Measurements from ENCODE around the gene CCDC136. TPM values are rescaled to one million over a fixed set of nuclear protein-coding genes. Genes with fewer than 3 reads are reported as not detected.

CCDC136 gene
- polyA plus RNA-seq, 1 donor (not counting 4 experiments of a cell fraction or from before 2014, with no cell fraction given), result 1.6 TPM

DNA sequence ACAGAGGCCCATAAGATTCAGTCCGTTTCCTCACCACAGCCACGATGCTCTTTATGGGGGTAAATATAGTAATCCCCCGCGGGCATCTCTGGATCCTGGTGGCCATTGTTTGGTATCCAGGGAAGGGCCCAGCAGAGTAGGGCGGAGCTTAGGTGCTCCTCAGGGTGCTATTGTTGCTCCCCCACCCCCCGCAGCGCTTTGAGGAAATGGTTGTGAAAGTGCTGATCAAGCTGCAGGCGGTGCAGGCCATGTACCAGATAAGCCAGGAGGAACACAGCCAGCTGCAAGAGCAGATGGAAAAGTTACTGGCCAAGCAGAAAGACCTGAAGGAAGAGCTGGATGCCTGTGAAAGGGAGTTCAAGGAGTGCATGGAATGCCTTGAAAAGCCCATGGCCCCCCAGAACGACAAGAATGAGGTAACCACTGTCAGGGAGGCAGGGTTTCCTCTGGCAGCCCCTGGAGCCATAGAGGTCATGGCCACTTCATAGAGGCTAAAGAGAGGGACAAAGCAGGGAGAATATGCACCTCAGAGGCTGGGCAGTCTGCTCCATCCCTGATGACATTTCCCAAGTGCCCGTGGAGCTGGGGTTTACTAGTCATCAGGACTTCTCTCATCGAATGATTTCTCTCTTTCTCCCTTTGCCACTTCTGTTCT is 20.9 kb downstream of the CCDC136 start:
- Histone ChIP-seq H3K9me3 (ENCODE audit: control insufficient read depth, low read depth, low read length) (no peaks in the 10 kb centered on the region), H3K27ac (ENCODE audit: control insufficient read depth, insufficient read depth, low read length) (no peak overlapping the region), H3K9ac (ENCODE audit: control insufficient read depth, extremely low read depth, insufficient read depth, low read length) (no peak overlapping the region), H4K20me1 (ENCODE audit: control insufficient read depth, extremely low read depth, insufficient read depth, low read length) (no peaks in the 10 kb centered on the region), H3K9me1 (ENCODE audit: control insufficient read depth, extremely low read depth, insufficient read depth, low read length) (no peaks in the 10 kb centered on the region), H2AFZ (ENCODE audit: control insufficient read depth, low read length) (no peak overlapping the region), H3K36me3 (ENCODE audit: control insufficient read depth in 2 of 2, extremely low read depth in 1 of 2, insufficient read depth in 2 of 2, low read length in 2 of 2) (no peaks in the 10 kb centered on the region), H3K4me3 (ENCODE audit: control insufficient read depth in 2 of 3, extremely low read depth in 1 of 3, insufficient read depth in 2 of 3, low read depth in 1 of 3, low read length in 3 of 3) (no peak overlapping the region), H3K27me3 (ENCODE audit: control insufficient read depth, extremely low read depth, insufficient read depth, low read length) (peaks cover 3% of the 10 kb centered on the region), H3K4me2 (ENCODE audit: control insufficient read depth, extremely low read depth, insufficient read depth, low read depth, low read length) (no peak overlapping the region), H3K4me1 (ENCODE audit: control insufficient read depth, extremely low read depth, insufficient read depth, low read length) (no peaks in the 10 kb centered on the region), H3K79me2 (ENCODE audit: control insufficient read depth, insufficient read depth, low read length) (no peaks in the 10 kb centered on the region)
- FAIRE-seq (no peak), DNase-seq (ENCODE audit: low read depth, low spot score) (no peak)
- dilution Hi-C loops (cut with MboI; ENCODE audit: extremely low pct_ligation_motif_present, low sequenced_read_pairs), result no loop called here
- no peak for TF ChIP-seq CTCF (optimal IDR thresholded peaks at IDR 0.05 in 1 of 3, IDR thresholded peaks at IDR 0.05 in 1 of 3, conservative IDR thresholded peaks at IDR 0.05 in 1 of 3; ENCODE audit: extremely low read depth in 1 of 3, insufficient read depth in 2 of 3, low read length in 3 of 3)
- TF ChIP-seq EZH2 (IDR thresholded peaks at IDR 0.05; ENCODE audit: low read length), result no peak

GRCh38 chr7:128814499-128814898 is 22.7 kb downstream of the CCDC136 start:
- no peak overlapping the region for H3K9ac ChIP-seq (ENCODE audit: control insufficient read depth, extremely low read depth, insufficient read depth, low read length)
- no peaks in the 10 kb centered on the region for H4K20me1 ChIP-seq (ENCODE audit: control insufficient read depth, extremely low read depth, insufficient read depth, low read length)
- no peaks in the 10 kb centered on the region for H3K79me2 ChIP-seq (ENCODE audit: control insufficient read depth, insufficient read depth, low read length)
- no peak overlapping the region for H3K4me3 ChIP-seq (ENCODE audit: control insufficient read depth in 2 of 3, extremely low read depth in 1 of 3, insufficient read depth in 2 of 3, low read depth in 1 of 3, low read length in 3 of 3)
- DNase-seq (ENCODE audit: low read depth, low spot score) (no peak), FAIRE-seq (no peak)
- no peak overlapping the region for H3K4me2 ChIP-seq (ENCODE audit: control insufficient read depth, extremely low read depth, insufficient read depth, low read depth, low read length)
- H3K9me1 ChIP-seq (ENCODE audit: control insufficient read depth, extremely low read depth, insufficient read depth, low read length), result no peaks in the 10 kb centered on the region
- no peak for TF ChIP-seq CTCF (optimal IDR thresholded peaks at IDR 0.05 in 1 of 3, IDR thresholded peaks at IDR 0.05 in 1 of 3, conservative IDR thresholded peaks at IDR 0.05 in 1 of 3; ENCODE audit: extremely low read depth in 1 of 3, insufficient read depth in 2 of 3, low read length in 3 of 3)
- no peak for TF ChIP-seq EZH2 (IDR thresholded peaks at IDR 0.05; ENCODE audit: low read length)
- no peak overlapping the region for H3K27ac ChIP-seq (ENCODE audit: control insufficient read depth, insufficient read depth, low read length)
- H3K4me1 ChIP-seq (ENCODE audit: control insufficient read depth, extremely low read depth, insufficient read depth, low read length), result no peaks in the 10 kb centered on the region
- dilution Hi-C loops (cut with MboI; ENCODE audit: extremely low pct_ligation_motif_present, low sequenced_read_pairs), result no loop called here
- H3K36me3 ChIP-seq (ENCODE audit: control insufficient read depth in 2 of 2, extremely low read depth in 1 of 2, insufficient read depth in 2 of 2, low read length in 2 of 2), result no peaks in the 10 kb centered on the region
- peaks cover 16% of the 10 kb centered on the region for H3K27me3 ChIP-seq (ENCODE audit: control insufficient read depth, extremely low read depth, insufficient read depth, low read length)
- H2AFZ ChIP-seq (ENCODE audit: control insufficient read depth, low read length), result no peak overlapping the region
- H3K9me3 ChIP-seq (ENCODE audit: control insufficient read depth, low read depth, low read length), result no peaks in the 10 kb centered on the region

Data from keratinocyte (primary cell).